ENCODE data around the gene TMED10.
"Not testable (repeated sequence)": the region's sequence is repeated elsewhere in the genome, so short reads cannot be mapped to it uniquely, and the experiment has no call there.

Gene TMED10

DNA sequence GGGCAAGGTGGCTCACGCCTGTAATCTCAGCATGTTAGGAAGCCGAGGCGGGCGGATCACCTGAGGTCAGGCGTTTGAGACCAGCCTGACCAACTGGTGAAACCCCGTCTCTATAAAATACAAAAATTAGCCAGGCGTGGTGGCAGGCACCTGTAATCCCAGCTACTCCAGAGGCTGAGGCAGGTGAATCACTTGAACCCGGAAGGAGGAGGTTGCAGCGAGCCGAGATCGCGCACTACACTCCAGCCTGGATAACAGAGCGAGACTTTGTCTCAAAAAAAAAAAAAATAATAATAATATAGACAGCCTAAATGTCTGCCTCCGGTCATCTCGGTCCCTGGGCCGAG, 49.0 kb downstream of the TMED10 start:
- not testable (repeated sequence) for DNase-seq (ENCODE audit: low spot score)

DNA sequence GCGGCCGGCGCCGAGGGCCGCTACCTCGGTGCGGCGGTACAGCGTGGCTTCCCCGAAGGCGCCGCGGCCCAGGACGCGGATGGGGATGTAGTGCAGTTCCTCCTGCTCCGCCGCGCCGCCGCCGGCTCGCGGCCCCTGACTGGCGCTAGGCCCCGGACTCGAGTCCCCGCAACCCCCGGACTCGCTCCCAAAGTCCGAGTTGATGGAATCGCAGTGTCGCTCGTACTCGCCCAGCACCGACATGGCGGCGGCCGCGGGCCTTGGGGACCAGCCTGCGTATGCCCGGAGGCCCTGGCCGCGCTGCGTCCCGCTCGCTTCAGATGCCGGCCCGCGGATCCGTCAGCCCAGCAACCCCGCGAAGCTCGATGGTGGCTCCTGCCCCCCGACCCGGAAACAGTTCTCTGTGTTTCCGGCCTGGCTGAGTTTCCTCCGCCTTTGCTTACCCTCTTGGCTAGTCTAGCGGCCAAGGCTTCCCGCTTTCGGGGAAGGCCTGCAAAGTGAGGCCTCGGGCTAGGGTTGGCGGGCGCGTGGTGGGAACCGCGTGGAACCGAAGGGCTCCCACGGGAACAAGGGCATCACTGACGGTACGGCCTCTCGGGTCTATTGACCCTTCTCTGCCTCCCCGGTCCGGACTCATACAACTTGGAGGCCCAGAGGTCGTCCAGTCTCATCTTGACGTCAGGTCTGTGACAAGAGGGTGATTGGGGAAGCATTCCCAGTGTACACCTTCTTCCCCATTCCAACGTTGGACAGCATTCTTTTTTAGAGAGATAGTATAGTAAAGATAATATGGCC, 49.5 kb downstream of the TMED10 start, which contains the start of gene NEK9:
NEK9 (minus strand) TSS at position 370 of the 795 bp plus-strand sequence; CDS start at position 243, 127 bp downstream.
- DNase-seq (ENCODE audit: low spot score): peak; percentile 84

DNA sequence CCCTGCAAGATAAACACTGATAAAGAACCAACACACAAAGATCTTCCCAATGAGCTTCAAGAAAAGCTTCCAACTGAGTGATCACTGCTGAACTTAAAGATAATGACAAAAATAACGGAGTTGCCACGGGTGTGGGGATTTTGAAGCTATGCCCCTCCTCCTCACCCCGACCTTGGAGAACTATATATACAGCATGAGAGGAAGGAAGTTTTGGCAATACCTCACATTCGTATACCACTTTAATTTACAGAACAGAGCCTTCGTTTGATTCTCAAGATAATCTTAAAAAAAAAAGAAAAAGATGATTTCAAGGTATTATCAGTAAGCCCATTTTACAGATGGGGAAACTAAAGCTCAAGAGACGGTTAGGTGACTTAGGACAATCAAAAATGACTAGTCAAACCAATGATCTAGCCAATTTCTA, 50.3 kb downstream of the TMED10 start:
- no peak for DNase-seq (ENCODE audit: low spot score)

DNA sequence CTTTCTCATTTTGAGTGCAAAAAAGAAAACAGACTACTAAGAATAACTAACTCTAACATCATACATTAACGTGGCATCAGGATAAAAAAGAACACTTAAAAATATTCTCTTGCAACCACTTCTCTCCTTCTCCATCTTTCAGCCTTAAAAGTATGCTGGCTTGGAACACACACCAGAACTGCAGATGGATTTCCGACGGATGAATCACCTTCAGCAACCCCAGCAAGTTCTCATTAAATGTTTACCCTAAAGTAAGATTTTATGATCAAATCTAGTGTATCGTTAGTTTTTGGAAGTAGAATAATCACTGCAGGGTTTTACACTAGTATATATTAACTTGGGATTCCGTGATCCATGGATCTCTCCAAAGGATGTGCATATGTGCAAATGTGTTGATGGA, 50.8 kb downstream of the TMED10 start:
- DNase-seq (ENCODE audit: low spot score): no peak

DNA sequence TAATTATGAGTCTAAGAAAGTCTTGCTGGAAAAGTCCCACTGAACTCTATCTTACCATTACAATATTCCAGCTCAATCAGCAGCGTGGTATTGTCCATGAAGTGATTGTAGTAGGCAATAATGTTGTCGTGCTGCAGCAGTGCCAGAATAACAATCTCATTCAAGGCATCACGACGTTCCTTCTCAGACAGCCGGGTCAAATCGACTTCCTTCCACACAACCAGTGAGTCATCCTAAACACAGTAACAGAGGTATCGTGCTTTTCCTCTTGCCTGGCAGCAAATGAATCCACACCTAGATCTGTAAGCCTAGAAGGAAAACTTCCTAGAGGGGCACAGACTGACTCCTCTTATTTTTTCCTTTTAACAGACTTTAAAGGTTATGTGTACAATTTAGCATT, 52.4 kb downstream of the TMED10 start:
- DNase-seq (ENCODE audit: low spot score): no peak

DNA sequence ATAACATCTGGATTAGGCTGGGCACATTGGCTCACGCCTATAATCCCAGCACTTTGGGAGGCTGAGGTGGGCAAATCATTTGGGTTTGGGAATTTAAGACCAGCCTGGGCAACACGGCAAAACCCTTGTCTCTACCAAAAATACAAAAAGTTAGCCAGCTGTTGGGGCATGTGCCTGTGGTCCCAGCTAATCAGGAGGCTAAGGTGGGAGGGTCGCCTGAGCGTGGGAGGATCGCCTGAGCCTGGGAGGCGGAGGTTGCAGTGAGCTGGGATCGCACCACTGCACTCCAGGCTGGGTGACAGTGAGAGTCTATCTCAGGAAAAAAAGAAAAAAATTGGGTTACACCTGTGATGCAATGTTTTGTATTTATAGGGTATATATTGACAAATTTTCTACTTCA, 54.9 kb downstream of the TMED10 start:
- DNase-seq (ENCODE audit: low spot score): no peak

DNA sequence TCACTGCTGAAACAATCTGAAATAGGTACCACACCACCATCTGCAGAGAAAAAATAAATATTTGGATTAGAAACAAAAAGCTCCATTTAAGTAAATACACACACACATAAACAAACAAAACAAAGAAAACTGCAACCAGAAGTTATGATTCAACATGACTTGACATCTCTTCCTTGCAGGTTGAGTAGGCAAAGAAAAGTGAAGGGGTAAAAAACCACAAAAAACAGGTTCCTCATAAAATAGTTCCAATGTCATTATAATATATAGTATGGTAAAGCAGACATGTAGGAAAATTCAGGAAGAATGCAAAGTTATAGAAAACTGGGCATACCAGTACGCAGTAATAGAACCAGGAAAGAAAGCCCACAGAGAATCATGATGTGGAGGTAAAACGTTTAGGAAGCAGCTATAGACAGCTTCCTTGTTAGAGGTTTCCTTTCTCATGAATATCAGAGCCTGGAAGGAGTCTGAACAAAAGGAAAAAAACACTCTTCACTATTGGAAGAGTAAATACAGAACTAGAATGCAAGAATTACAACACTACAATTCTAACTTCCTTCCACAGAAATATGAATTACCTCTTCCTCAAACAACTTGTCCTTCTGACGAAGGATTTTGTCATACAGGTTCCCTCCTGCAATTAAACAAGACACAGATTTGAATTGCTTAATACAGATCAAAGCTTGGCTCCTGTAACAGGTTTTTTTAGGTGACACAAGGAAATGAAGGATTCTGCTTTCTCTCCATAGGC, 55.7 kb downstream of the TMED10 start:
- no peak for DNase-seq (ENCODE audit: low spot score)

DNA sequence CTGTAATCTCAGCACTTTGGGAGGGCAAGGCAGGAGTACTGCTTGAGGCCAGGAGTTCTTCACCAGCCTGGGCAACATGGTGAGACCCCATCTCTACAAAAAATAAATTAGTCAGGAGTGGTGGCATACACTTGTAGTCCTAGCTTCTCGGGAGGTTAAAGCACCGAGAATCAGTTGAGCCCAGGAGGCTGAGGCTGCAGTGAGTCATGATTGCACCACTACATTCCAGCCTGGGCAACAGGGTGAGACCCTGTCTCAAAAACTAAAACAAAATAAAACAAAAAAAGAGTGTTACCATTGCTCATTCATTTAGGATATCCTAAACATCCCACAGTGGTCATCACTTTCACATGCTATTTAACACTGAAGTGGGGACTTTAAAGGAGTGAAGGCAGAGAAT, 57.4 kb downstream of the TMED10 start:
- DNase-seq (ENCODE audit: low spot score): no peak

DNA sequence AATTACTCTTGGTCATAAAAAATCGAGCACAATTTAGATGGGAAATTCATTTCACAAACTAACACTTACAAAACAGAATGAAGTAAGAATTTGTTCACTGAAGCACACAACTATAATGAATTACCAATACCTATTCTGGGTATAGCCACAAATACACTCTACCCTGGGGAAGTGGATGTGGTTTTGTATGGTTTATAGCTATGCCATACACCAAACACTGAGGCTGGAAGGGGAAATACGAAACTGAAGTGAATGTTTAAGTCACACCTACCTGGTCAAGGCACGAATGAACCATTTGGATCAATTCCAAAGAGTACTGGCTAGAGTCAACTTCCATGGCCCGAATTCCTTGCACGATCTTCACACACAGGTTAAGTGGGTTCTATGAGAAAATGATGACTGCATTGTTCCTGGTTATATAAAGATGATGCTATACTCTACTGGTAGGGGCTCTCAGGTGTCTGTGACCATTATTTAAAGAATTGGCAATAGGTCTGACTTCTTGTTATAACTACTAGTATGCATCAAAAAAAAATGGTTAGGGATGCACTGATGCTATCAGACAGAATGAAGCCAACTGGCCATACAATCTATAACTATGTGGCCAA, 62.4 kb downstream of the TMED10 start:
- DNase-seq (ENCODE audit: low spot score): no peak

DNA sequence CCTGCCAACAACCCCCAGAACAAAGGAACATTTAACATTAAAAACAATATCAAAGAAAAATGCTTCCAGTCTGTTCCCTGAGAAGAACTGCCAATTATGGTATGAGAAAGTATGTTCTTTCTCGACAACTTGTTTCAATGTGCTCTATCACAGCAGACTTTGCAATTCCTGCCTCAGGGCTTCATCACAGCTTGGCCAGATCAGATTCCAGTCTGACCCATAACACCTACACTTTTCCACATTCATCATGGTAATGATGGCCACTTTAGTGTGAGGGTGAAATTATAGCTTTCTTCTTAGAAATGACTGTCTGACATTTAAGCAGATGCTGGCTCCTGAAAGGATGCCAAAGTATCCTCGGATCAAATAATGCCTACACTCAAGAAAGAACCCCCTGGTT, 66.5 kb downstream of the TMED10 start:
- DNase-seq (ENCODE audit: low spot score): no peak

DNA sequence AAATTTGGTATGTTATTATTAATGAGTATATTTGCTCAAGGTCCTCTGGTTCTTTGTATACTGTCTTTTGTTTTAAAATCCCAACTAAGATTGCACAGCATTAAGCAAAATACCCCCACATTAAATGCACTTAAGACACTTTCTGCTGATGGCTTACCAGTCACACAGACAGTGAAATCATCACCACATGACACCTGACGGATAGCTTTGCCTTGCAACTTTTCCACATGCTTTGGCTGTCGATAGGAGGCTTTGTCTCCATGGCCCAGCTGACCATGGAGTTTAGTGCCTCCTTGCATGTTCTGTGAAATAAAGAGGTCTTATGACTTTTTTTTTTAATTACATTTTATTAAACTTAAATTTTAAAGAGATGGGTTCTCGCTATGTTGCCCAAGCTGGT, 69.2 kb downstream of the TMED10 start:
- DNase-seq (ENCODE audit: low spot score): no peak

DNA sequence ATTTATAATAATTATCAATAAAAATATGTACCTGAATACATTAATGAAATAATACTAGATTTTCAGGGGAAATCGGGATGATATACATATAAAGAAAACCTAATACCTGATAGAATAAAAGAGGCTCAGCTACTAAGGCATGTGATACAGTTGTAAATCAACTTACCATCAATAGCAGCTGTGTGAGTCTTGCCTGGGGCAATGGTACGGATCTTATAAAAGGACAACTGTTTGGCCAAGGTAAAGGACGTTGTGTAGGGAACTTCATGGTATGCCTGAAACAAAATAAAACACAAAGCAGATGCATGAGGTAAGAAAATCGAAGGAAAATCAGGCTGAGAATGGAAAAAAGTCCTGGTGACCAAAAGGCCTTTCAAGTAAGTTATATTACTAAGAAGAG, 74.9 kb downstream of the TMED10 start:
- DNase-seq (ENCODE audit: low spot score): no peak

DNA sequence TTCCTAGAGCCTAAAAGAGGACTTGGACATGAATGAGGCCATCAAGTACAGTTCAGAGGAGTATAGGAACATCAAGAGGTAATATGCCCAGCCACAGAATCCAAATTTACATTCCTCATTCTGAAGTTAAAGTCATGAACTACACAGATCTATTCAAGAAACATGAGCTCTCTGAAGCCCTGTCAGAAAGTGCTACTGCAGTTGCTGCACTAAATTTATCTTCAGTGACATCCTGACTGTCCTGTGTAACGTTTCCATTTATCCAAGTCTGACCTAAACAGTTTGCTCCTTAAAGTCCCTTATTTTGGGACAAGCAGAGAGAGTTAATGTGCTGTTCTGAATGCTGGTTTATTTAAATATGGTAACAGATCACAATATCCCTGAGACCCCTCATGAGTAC, 77.7 kb downstream of the TMED10 start:
- DNase-seq (ENCODE audit: low spot score): no peak

DNA sequence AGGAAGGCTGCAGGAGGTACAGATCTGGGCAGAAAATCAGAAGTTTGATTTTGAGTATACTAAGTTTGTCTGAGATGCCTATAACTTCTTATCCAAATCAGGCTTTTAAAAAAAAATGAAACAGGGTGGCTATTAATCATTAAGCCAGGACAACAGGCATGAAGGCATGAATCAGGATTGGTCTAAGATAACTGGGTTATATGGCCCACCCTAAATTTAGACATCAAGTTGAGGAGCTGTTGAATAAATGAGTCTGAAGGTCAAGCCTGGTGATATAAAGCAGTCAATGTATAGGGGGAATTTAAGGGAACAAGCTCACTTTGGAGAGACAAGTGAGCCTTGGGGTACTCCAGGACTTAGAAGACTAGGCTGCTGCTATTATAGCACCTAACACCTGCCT, 78.2 kb downstream of the TMED10 start:
- DNase-seq (ENCODE audit: low spot score): no peak

DNA sequence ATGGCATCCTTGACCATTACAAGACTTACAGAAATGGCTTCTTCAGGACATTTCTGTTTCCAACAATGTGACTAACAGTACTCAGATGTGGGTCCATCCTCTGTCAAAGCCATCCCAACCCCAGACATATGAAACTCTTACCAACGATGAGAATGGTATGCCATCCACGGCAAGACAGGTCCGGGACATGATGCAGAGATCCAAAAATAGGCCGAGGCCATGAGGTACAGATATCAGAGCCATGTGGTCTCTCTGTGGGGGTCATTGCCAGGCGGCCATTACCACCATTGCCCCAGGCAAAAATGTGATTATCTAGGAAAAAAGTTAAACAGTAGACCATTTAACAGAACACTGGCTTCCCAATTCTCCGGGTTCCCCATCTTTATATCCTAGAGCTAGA, 79.5 kb downstream of the TMED10 start:
- DNase-seq (ENCODE audit: low spot score): no peak

DNA sequence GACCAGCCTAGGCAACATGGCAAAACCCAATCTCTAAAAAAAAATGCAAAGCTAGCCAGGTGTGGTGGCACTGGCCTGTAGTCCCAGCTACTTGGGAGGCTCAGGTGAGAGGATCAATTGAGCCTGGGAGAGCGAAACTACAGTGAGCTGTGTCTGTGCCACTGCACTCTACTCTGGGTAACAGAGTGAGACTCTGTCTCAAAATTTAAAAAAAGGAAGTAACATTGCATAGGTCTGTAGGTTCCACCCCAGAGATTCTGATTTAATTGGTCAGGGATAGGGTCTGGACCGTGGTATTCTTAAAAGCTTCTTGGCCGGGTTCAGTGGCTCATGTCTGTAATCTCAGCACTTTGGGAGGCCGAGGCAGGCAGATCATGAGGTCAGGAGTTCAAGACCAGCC, 80.7 kb downstream of the TMED10 start:
- no peak for DNase-seq (ENCODE audit: low spot score)

DNA sequence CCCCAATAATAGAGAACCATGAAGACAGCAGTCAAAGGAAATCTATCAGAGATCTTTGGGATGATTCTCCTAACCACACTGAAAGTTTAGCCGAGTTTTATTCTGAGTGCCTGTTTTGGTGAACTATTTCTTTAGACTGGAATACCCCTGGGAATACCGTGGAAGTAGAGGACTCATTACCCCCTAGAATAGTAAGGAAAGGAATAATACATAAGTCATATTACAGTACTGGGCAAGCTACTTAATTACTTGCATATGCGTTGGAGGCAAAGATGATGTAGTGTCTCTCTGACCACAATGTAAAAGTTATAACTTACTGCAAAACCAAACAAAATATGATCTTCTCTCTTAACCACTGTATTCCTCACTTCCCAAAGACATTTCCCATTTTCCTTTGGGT, 81.5 kb downstream of the TMED10 start:
- no peak for DNase-seq (ENCODE audit: low spot score)

DNA sequence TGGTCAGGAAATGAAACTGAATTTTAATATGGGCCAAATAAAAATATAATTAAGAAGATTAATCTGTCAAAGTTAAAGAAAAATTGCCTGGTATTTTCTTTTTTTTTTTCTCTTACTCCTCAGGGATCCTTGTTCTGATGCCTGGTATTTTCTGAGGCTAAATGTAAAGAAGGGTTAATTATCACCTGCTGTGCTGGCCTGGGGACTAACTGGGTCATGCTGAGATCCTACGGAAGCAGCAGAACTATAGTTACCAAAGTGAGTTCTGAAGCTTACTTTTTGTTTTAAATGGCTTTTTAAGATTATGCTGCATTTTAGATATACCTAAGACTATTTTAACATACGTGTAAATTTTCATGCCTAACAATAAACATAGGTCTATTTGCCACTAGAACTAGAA, 83.7 kb downstream of the TMED10 start:
- DNase-seq (ENCODE audit: low spot score): no peak

DNA sequence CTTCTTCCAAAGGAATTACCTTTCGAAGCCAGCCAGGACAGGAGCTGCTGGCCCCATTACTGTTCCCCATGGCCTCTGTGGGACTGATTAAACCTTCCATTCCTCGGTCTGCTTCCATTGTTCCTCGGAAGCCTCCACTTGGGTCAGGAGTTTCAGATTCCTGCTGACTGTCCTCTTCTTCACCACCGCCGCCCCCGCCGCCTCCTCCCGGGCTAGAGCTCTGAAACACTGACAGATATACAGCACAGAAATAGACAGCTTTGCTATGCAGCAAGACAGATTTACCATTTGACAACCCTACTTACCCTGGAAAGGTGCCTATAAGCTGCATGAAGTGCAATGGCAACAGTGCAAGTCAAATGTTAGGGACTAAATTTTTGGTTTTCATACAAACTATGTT, 85.2 kb downstream of the TMED10 start:
- no peak for DNase-seq (ENCODE audit: low spot score)

DNA sequence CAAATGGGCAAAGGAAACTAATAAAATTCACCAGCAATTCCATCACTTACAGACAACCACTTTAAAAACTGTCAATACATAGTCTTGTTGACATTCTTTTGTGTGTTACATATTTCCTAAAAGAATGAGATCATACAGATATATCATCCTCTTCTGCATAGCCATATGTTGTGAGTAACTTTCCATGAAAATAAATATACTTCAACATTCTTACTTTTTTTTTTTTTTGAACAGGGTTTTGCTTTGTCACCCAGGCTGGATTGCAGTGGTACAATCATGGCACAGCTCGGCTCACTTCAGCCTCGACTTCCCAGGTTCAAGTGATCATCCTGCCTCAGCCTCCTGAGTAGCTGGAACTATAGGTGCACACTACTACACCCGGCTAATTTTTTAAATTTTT, 86.1 kb downstream of the TMED10 start:
- DNase-seq (ENCODE audit: low spot score): no peak

DNA sequence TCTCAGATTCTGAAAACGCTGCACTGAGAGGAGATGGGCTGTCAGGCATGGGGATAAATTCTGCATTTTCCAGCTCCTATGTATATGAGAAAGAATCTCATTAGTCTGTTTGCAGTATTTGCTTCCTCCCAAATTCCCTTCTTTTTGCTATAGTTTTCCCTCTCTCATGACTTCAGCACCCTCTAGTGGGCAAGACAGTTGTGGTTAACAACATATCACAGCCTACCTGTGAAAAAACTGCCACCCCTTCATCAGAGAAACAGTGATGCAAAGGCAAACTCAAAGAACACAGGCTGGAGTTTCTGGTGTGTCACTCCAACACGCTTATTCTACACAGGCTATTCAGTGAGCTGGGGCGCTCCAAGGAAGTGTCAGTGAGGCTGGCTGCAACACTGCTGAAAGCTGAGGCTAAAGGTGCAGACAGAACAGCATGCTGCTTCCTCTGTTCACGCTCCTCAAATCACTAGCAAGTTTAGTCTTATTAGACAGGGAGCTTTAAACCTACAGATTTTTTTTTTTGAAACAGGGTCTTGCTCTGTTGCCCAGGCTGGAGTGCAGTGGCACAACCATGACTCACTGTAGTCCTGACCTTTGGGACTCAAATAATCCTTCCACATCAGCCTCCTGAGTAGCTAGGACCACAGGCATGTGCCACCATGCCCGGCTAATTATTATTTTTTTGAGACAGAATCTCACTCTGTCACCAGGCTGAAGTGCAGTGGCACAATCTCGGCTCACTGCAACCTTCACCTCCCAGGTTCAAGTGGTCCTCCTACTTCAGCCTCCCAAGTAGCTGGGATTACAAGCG, 87.6 kb downstream of the TMED10 start:
- peak; percentile 52 for DNase-seq (ENCODE audit: low spot score)

DNA sequence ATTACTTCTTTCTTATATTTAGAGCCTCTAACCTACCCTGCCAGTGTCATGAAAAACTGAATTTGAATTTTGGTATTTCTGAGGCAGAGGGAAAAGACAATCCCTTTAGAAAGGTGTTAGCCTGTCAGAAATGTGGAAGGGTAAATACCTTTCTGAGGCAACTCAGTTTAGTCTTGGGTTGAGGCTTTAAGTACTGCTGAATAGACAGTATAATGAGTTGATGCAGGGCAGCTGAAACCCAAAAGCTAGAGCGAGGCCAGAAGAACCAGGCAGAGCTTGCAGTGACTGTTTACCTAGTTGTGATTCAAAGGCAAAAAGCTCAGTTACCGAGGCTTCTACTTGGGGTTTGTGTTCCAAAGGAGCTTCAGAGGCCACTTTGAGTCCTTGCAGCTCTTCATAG, 88.3 kb downstream of the TMED10 start:
- DNase-seq (ENCODE audit: low spot score): no peak

Data from ecto neural progenitor cell (in vitro differentiated cells).